NCI-H187 treated with DMSO at 0.1 percent for 48 hours (cell line): ENCODE measurements around the gene LYSMD2.

ENCODE experiments used
- DNase-seq: peaks from one replicate; lab custom pipeline; 2025; lab: John Stamatoyannopoulos, UW

The LYSMD2 gene

DNA sequence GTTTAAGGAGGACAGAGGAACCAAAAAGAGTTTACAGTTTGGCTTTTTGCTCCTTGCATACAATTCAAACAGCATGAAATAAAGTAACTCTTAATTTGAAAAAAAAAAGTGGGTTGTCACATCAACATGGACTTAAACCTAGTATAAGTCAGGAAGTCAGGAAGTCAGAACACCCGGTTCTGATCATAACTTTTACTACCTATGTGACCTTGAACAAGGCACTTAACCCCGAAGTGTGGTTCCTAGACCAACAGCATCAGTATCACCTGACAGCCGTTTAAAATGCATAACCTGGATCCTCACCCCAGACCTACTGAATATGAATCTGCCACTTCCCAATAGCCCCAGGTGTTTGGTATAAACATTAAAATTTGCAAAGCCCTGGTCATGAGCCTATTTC is 18.7 kb downstream of the LYSMD2 start:
- DNase-seq = no peak

DNA sequence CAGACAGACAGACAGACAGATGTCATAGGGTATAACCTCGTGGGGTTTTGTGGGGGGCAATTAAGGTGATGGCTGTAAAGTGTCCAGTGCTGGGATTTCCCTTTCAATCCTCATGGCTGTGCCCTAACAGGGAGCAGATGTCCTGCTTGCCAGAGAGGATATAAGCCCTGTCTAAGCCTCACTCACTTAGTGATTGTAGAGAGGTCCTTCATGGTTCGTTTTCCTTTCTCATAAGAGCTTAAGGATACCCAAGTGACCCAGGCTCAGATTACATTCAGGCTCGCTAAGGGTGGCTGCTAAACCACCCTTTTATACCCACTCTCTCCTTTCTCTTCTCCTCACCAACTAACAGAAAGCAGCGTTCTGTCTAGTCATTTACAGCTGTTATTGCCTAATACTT is 19.2 kb downstream of the LYSMD2 start:
- DNase-seq = peak; percentile 23

DNA sequence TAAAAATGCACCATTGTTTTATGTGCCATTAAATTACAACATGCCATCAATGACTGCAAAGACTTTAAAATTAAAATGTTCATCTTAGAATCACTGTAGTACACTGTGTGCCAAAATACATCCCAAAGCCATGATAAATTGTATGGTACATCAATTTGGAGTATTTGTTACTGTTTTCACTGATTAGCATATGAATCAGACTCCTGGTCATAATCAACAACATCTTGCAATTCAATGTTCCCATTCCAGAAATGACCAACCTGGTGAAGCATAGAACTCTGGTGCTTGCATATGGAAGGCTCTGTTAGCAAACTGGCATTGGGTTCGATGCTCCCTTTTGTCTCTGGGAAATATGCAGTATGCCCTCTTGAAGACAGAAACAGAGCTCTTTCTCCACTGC is 22.5 kb downstream of the LYSMD2 start:
- DNase-seq = no peak

DNA sequence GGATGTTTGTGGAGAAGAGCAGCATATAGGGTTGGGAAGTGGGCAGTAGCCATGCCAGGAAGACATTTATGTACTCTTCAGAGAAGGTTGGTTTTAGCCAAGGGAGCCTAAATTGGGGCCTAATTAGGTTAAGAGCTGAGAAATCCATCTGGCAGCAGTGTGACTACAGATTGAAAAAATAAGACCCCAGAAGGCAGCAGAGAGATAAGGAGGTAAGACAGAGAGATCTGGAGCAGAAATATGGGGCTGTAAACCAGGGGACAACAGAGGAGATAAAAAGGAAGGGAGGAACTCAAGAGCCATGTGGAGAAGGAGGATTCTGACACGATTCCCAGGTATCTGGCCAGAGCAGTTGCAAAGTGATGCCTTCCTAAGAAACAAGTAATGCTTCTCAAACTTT is 23.3 kb downstream of the LYSMD2 start:
- no peak for DNase-seq

DNA sequence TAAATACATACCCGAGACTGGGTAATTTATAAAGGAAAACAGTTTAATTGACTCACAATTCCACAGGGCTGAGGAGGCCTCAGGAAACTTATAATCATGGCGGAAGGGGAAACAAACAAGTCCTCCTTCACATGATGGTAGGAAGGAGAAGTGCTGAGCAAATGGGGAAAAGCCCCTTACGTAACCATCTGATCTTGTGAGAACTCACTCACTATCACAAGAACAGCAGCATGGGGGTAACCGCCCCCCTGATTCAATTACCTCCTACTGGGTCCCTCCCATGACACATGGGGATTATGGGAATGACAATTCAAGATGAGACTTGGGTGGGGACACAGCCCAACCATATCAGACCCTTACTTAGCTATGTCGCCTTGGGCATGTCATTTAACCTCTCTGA is 28.4 kb downstream of the LYSMD2 start:
- DNase-seq = no peak

DNA sequence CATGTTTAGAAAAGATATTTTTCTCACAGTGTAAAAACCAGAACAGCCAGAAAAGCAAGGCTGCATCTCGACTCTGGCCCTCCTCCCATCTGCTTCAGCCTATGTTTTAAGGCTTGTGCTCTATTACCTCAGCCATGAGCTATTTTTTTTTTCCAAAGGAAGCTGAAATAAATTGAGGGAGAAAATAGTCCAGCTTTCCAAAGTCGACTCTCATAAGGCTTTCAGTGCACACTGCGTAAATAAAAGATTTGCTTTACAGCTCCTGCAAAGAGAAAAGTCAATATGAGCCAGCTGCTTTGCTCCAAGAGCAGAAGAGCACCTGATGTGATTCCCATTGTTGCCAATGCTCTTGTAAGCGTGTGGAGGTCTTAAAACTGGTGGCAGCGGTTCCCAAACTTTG is 29.4 kb downstream of the LYSMD2 start:
- DNase-seq = peak; percentile 19

DNA sequence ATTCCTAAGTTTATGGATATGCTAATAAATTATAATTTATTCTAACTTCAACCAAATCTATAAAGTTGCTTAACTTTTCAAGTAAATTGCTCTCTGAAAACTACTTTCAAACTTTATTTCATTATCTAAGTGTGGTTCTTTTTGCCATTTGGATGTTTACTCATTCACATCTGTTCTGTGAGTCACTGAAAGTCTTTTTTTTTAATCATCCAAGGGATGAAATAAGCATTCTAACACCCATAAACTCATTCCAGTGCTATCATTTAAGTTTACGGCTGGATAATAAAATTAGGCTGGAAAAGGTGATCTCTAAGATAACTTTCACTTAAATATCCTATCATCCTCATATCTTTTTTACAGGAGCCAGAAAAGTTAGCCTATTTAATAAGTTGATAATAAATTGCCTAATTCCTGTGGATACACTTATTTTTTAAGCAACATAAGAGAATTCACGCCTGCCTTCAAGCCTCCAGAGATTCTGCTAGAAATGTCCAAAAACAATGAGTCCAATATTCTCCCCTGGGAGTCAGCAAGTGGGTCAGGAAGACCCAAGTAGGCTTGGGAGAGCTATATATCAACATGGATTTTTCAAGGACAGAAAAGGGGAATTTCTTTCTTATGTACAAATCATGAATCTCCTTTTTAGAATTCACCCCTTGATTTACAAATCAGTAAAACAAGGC is 30.4 kb downstream of the LYSMD2 start:
- DNase-seq = no peak

DNA sequence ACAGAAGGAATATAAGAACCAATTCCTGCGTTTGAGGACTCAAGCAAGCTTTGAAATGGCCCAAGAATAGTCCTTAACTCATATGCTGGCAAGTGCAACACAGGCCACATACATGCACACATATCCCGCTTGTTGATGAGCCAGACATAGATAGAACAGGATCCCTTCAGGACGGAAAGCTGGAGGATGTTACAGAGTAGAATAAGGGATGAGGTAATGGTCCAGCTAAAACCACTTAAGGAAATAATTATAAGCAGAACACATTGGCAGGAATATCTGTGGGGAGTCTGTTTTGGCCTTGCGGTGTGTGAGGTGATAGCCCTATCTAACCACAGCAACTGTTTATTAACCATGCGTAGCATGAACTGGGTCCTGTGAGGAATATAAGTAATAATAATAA is 31.2 kb downstream of the LYSMD2 start:
- no peak for DNase-seq

DNA sequence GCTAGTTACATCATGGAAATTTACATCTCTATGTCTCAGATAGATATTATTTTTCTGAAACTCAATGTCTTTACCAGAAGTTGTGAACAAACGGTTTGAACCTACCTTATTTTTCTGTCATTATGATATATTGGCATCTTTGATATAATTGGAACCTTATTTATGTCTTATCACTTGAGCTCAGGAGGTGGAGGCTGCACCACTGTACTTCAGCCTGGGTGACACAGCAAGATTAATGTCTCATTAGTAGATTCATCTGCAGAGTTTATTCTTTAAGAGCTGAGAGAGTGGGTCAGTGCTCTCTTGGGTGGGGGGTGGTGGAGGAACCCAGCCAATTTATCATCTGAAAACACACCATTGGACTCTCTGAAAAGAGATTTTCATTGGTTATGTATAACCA is 34.7 kb downstream of the LYSMD2 start:
- DNase-seq = no peak

DNA sequence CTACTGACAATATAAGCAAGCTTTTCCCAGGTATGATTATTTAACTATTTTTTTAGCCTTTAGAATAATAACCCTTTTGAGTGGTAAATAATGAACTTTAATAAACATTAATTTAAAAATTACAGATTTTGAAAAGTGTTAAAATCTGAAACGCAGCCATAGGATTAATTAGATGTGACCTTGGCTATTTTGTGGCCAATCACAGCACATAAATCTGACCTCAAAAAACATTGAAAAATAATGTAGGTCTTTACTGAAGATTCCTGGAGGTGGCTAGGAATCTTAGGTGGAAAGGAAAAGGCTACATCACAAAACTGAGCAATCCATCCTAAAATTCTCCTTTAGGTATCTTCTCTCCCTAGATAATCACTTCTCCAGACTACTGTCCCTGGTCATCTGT is 38.1 kb downstream of the LYSMD2 start:
- no peak for DNase-seq

DNA sequence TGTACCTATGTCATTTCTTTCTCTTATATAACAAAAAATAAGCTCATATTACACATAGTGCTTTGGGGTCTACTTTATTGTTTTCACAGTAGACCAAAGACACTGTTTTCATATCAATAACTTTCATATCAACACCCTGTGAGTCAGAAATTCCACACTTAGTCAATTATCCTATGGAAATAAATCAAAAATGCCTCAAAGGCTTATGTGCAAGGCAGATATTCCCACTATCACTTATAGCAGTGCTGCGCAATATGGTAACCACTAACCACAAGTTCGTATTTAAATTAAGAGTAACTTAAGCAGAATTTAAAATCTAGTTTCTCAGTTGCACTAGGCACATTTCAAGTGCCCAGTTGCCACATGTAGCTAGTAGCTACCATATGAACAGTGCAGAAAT is 40.3 kb downstream of the LYSMD2 start:
- no peak for DNase-seq

DNA sequence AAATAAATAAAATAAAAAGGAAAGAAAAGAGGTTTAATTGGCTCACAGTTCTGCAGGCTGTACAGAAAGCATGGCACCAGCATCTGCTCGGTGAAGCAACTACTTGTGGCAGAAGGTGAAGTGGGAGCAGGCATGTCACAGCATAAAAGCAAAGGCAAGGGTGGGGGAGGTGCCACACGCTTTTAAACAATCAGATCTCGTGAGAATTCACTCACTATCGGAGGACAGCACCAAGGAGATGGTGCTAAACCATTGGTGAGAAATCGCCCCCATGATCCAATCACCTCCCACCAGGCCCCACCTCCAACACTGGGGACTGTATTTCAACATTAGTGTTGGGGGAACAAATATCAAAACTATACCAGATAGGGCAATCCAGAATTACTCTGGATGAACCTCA is 40.9 kb downstream of the LYSMD2 start:
- DNase-seq = no peak

DNA sequence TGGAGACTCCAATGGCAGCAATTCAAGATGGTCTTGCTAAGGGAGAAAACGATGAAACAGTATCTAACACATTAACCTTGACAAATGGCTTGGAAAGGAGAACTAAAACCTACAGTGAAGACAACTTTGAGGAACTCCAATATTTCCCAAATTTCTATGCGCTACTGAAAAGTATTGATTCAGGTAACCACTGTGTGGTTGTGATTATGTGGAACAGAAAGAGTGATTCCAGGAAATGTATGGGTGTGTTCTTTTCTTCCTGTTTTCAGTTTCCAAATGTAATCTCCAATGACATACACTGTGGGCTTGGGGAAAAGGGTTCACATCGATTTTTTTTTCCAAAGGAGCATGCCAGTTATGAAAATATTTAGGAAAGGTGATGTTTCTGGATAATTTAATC is 45.3 kb downstream of the LYSMD2 start:
- DNase-seq = no peak

DNA sequence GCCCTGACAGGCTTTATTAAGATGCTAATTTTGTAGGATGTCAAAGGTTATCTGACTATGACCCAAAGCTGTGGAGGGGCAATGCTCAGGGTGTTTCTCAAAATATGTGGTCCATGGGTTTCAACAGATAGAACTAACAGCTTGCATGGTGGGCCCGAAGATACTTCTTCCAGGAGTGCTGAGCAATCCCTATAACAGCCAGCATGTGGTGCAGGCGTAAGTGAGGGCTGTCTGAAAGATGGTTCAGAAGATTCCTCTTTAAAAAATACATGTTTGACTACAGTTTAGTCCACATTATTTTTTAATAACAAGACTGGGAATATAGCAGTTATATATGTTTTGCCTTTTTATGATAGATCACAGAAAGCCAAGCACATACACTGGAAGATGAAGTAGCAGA is 48.6 kb downstream of the LYSMD2 start:
- DNase-seq = no peak

DNA sequence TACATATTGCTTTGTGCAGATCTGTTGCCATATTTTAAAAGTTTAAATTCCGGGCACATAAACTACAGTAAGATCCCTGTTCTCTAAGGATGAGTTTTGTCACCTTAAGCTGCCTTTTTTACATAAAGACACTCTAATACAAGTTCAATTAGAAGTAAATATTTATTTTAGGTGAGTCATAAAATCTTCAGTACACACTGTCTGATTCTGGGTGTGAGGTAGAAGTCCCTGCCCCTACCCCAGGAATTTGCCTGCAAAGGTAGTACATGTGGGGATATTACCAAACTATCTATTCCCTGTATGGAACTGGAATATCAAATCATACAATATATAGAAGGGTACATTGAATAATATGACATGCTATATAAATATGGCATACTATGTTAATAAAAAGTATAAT is 49.9 kb downstream of the LYSMD2 start:
- DNase-seq = no peak

DNA sequence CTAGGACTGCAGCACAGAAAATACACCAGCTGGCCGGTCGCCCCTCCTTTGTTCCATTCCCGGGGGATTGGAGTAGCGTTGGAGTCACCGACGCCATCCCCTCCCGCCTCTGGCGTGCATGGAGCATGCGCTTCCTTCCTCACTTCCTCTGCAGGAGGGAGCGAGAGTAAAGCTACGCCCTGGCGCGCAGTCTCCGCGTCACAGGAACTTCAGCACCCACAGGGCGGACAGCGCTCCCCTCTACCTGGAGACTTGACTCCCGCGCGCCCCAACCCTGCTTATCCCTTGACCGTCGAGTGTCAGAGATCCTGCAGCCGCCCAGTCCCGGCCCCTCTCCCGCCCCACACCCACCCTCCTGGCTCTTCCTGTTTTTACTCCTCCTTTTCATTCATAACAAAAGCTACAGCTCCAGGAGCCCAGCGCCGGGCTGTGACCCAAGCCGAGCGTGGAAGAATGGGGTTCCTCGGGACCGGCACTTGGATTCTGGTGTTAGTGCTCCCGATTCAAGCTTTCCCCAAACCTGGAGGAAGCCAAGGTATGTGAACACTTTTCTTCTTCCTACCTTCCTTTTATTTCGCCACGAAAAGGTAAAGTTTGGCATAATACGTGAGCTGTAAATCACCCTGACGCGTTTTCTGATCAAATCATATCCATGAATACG is 56.0 kb downstream of the LYSMD2 start, which contains the start of gene SCG3:
TSS of gene SCG3 (plus strand) at position 201 of the 661 bp plus-strand sequence. CDS start at position 454, 253 bp downstream.
- DNase-seq = peak; percentile 40

DNA sequence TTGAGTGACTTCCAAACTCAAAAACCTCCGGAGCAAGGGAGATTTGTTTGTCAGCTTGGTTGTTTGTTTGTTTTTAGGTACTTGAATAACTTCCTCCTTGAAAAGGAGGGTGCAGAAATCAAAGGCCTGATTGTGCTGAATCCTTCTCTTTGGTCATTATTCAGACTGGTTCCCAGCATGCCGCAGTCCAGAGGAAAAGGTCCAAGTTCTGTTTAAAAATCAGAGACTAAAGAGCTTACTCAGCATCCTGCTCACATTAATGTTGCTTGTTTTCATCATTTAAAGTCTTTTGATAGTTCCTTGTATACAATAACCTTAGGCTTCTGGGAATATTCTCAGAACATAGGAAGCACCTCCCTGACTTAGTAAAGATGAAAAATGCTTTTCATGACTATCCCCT is 57.1 kb downstream of the LYSMD2 start:
- DNase-seq = no peak

DNA sequence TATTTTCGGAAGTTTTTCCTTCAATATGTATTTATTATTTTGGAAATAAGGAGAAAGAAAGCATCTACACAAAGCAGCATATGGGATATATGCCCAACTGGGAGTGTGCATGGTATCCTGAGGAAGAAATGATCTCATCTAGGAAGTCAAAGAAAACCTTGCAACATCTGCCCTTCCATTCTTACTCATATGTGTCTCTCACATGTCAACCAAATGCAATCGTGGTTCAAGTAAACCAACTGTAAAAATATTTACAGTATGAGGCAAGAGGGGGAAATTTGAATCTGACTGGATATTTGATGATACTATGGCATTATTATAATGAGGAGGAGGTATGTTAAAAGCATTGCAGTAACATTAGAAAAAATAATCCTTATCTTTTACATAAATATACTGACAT is 59.4 kb downstream of the LYSMD2 start:
- DNase-seq = no peak

DNA sequence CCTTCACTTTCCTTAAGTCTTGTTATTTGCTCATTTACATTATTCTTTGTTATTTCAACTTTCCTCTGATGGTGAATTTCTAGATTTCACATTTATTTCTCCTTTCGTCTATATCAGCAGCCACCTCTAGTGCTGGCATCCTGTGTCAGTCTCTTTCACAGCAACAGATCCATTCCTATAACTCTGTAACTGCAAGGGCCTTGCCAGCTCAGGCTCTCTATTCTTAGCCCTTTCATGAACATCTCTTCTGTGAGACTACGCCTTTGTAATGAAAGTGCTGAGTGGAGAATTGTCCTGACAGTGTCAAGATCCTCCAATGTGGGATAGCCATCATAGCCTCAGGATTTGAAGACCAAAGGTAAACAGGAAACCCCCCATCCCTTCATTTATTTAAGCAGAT is 60.0 kb downstream of the LYSMD2 start:
- no peak for DNase-seq

DNA sequence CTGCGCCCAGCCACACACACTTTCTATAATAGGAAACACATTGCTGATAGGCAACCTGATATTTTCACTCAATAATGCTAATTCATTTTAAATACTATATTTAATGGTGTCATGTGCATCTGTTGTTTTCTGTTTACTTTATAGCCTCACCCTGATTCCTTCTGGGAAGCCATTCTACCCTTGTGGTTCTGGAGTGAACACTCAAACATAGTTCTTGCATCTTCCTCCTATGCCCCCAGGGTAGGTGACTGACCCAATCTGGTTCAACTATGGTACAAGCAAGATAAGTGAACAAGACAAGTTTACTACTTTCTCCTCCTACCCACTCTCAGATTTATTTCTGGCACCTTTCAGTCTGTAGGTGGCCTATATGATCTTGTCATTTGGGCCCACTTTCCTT is 60.4 kb downstream of the LYSMD2 start:
- DNase-seq = no peak

DNA sequence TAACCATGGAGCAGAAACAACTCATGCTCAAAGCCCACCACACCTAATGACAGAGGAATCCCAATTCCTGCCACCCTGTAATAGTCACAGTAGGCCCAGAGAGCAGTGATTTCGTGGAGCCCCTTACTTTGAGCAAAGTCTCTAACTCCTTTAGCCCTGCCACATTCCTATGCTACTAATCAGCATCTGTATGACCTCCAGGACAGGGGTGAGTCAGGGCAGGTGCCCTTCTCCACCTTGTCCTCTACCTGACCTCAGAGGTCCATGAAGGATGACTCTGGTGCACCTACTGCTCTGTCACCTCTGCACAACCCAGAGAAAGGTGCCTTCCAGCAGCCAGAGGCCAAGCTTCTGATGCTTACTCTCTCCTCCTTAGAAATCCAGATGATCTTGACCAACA is 62.2 kb downstream of the LYSMD2 start:
- no peak for DNase-seq
